NCI-H748 (cell line): ENCODE data around the gene TRIM7.
"Not testable (repeated sequence)": the region's sequence is repeated elsewhere in the genome, so short reads cannot be mapped to it uniquely, and the experiment has no call there.

Source experiments
- DNase-seq: peaks from one replicate; lab custom pipeline; 2025; ENCODE audit not compliant: unreplicated experiment; lab: John Stamatoyannopoulos, UW

The TRIM7 gene

GRCh38 chr5:181156758-181157157 is 48.2 kb downstream of the TRIM7 start:
- no peak for DNase-seq

- no peak for DNase-seq
These were observed 51.2 kb downstream of the TRIM7 start for GRCh38 chr5:181153814-181154213.

GRCh38 chr5:181152406-181152805 is 52.6 kb downstream of the TRIM7 start:
- no peak for DNase-seq

GRCh38 chr5:181151146-181151545 is 53.9 kb downstream of the TRIM7 start:
- peak; percentile 25 for DNase-seq

- no peak for DNase-seq
These were observed 54.9 kb downstream of the TRIM7 start for GRCh38 chr5:181149806-181150733.

GRCh38 chr5:181149355-181149754 is 55.6 kb downstream of the TRIM7 start:
- no peak for DNase-seq

- not testable (repeated sequence) for DNase-seq
These were observed 57.9 kb downstream of the TRIM7 start, which contains the start of gene OR2V2 for GRCh38 chr5:181146927-181147636. OR2V2 (plus strand) TSS chr5:181147586; CDS start chr5:181154943, 7,357 bp downstream.

- DNase-seq: no peak
These were observed 59.9 kb downstream of the TRIM7 start for GRCh38 chr5:181145133-181145532.
